Loucy (cell line): Measurements from ENCODE around the gene GALNT18.

Experiments used
- H2AFZ ChIP-seq: fragments of 200-600 bp; sonication (generic); 2 replicates; pipeline ENCODE4 v1.6.0; 2016; ENCODE audit warnings: antibody characterized with exemption, mild to moderate bottlenecking, low read length, moderate library complexity
- H3F3A ChIP-seq: fragments of 200-600 bp; 2 replicates; pipeline ENCODE4 v1.6.0; 2016; ENCODE audit warnings: antibody characterized with exemption, low read depth, mild to moderate bottlenecking
- H3K27me3 ChIP-seq: fragments of 200-600 bp; sonication (generic); 2 replicates; pipeline ENCODE4 v1.6.1; 2014; ENCODE audit warnings: low read length, mild to moderate bottlenecking; ENCODE audit not compliant: insufficient read depth, poor library complexity, severe bottlenecking
- H3K36me3 ChIP-seq: fragments of 200-600 bp; sonication (generic); 2 replicates; pipeline ENCODE4 v1.6.1; 2016; ENCODE audit warnings: low read length; ENCODE audit not compliant: insufficient read depth
- H3K4me1 ChIP-seq: fragments of 200-600 bp; sonication (generic); 2 replicates; pipeline ENCODE4 v1.5.1; 2014; ENCODE audit warnings: low read length, mild to moderate bottlenecking; ENCODE audit not compliant: insufficient read depth, poor library complexity, severe bottlenecking
- H3K4me2 ChIP-seq: fragments of 200-600 bp; sonication (generic); 2 replicates; pipeline ENCODE4 v1.6.0; 2014; ENCODE audit warnings: antibody characterized with exemption, low read length, low read depth, mild to moderate bottlenecking; ENCODE audit not compliant: poor library complexity, severe bottlenecking
- H3K4me3 ChIP-seq: fragments of 200-600 bp; sonication (generic); 2 replicates; pipeline ENCODE4 v1.5.1; 2014; ENCODE audit warnings: low read length, mild to moderate bottlenecking, mixed read lengths; ENCODE audit not compliant: poor library complexity, severe bottlenecking
- H3K79me2 ChIP-seq: fragments of 200-600 bp; sonication (generic); 2 replicates; pipeline ENCODE4 v1.6.1; 2014; ENCODE audit warnings: low read length; ENCODE audit not compliant: insufficient read depth
- H3K9ac ChIP-seq: fragments of 200-600 bp; sonication (generic); 2 replicates; pipeline ENCODE4 v1.6.0; 2014; ENCODE audit warnings: mild to moderate bottlenecking, low read depth, low read length, moderate library complexity; ENCODE audit not compliant: poor library complexity, severe bottlenecking
- H3K9me2 ChIP-seq: fragments of 200-600 bp; sonication (generic); replicated peaks from 2 replicates; pipeline ENCODE4 v1.6.1; 2016; ENCODE audit warnings: low read depth, low read length, mixed read lengths
- H3K9me3 ChIP-seq: fragments of 200-600 bp; sonication (generic); 2 replicates; pipeline ENCODE4 v1.6.1; 2014; ENCODE audit warnings: mild to moderate bottlenecking, antibody characterized with exemption, low read length, low read depth; ENCODE audit not compliant: insufficient read depth
- H4K20me1 ChIP-seq: fragments of 200-600 bp; sonication (generic); 2 replicates; pipeline ENCODE4 v1.6.0; 2014; ENCODE audit warnings: antibody characterized with exemption, low read length, mild to moderate bottlenecking; ENCODE audit not compliant: insufficient read depth, poor library complexity, severe bottlenecking
- CTCF ChIP-seq: fragments of 200-600 bp; sonication (generic); conservative IDR thresholded peaks from 2 replicates; pipeline ENCODE4 v1.5.1; 2014; ENCODE audit warnings: mild to moderate bottlenecking, antibody characterized with exemption, low read length
- EZH2phosphoT487 ChIP-seq: fragments of 200-600 bp; IDR thresholded peaks from 2 replicates; pipeline ENCODE4 v1.6.1; 2018; ENCODE audit warnings: antibody characterized with exemption, mild to moderate bottlenecking, moderate library complexity, borderline replicate concordance

Gene GALNT18

GRCh38 chr11:11265320-11265719 is 356.5 kb downstream of the GALNT18 start:
- Histone ChIP-seq H3K79me2 (no peaks in the 10 kb centered on the region), H4K20me1 (no peaks in the 10 kb centered on the region), H3K9ac (no peak overlapping the region), H2AFZ (no peak overlapping the region), H3K36me3 (no peaks in the 10 kb centered on the region), H3K4me3 (no peak overlapping the region), H3K9me3 (no peaks in the 10 kb centered on the region), H3K9me2 (no peaks in the 10 kb centered on the region), H3F3A (no peaks in the 10 kb centered on the region), H3K4me2 (no peak overlapping the region), H3K4me1 (peaks cover 14% of the 10 kb centered on the region), H3K27me3 (no peaks in the 10 kb centered on the region)
- TF ChIP-seq EZH2phosphoT487: no peak

GRCh38 chr11:11263238-11264005 is 358.4 kb downstream of the GALNT18 start:
- no peak overlapping the region for H3K9ac ChIP-seq
- H3K4me2 ChIP-seq: no peak overlapping the region
- no peaks in the 10 kb centered on the region for H3K9me2 ChIP-seq
- no peaks in the 10 kb centered on the region for H3K36me3 ChIP-seq
- no peaks in the 10 kb centered on the region for H3K27me3 ChIP-seq
- H3K4me3 ChIP-seq: no peak overlapping the region
- H3F3A ChIP-seq: no peaks in the 10 kb centered on the region
- H3K79me2 ChIP-seq: no peaks in the 10 kb centered on the region
- H3K9me3 ChIP-seq: no peaks in the 10 kb centered on the region
- TF ChIP-seq EZH2phosphoT487 (no peak), CTCF (no peak)
- H4K20me1 ChIP-seq: no peaks in the 10 kb centered on the region
- H2AFZ ChIP-seq: no peak overlapping the region
- peaks cover 14% of the 10 kb centered on the region for H3K4me1 ChIP-seq

GRCh38 chr11:11262171-11262920 is 359.5 kb downstream of the GALNT18 start:
- Histone ChIP-seq H3K9me2 (no peaks in the 10 kb centered on the region), H3K4me3 (no peak overlapping the region), H2AFZ (no peak overlapping the region), H4K20me1 (no peaks in the 10 kb centered on the region), H3F3A (no peaks in the 10 kb centered on the region), H3K79me2 (no peaks in the 10 kb centered on the region), H3K4me2 (no peak overlapping the region), H3K9ac (no peak overlapping the region), H3K9me3 (no peaks in the 10 kb centered on the region), H3K36me3 (no peaks in the 10 kb centered on the region), H3K4me1 (peaks cover 14% of the 10 kb centered on the region), H3K27me3 (no peaks in the 10 kb centered on the region)
- TF ChIP-seq EZH2phosphoT487 (no peak), CTCF (no peak)
